Right lobe of liver (tissue), 4 donors: ENCODE results near the gene GLYATL1B.
"Not testable (repeated sequence)": the region's sequence is repeated elsewhere in the genome, so short reads cannot be mapped to it uniquely, and the experiment has no call there.

Experiments
- POLR2A ChIP-seq: fragments of 450-650 bp; IDR thresholded peaks from one replicate; pipeline ENCODE4 v1.6.1; 2017; ENCODE audit warnings: antibody characterized with exemption, mild to moderate bottlenecking
- TF ChIP-seq, protein P1 (sequence below), 4 donors: fragments of 200-600 bp in 3 of 4; fragments of 450-650 bp in 1 of 4; IDR thresholded peaks; one replicate each; pipeline versions ENCODE4 v1.5.1 to v1.8.0; 2016 to 2022; ENCODE audit warnings: antibody characterized with exemption in 4 of 4, mild to moderate bottlenecking in 2 of 4
- donor health status: DM: no; HTN: no; CAD: no.
- donor health status: DM: no; HTN: no; CAD: no.
- donor health status: DM: no; HTN: yes; CAD: no.

DNA sequence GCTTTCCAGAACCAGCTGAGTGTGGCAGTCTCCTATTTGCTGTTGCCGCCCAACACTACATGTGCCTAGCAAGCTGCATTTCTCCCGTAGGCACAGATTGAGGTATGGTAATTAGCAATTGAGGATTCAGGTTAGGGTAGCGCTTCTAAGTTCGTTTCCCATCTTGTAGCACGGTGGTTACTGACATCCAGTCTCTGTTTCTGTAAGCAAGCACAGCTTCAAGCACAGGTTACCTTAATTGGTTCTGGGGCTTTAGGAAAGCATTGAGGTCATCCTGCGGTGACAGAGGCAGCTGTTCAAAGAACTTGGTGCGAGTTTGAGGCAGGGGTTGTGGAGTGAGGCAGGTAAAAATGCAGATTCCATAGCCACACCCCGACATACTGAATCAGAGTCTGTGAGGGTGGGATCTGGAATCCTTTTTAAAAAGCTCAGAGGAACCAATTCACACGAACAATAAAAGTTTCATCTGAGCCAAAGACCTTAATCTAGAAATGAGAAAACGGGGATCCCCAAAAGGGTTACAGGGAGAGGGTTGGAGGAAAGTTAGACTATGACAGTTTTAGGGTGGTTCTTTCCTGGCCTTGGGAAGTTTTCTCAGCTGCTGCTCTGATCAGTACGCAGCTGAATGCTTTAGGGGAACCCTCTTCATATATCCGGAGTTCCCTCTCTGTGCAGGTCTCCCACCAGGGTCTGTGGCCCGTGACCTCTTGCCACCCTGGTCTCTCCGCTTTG, 21.9 kb upstream of the GLYATL1B start:
- TF ChIP-seq, protein P1, sequence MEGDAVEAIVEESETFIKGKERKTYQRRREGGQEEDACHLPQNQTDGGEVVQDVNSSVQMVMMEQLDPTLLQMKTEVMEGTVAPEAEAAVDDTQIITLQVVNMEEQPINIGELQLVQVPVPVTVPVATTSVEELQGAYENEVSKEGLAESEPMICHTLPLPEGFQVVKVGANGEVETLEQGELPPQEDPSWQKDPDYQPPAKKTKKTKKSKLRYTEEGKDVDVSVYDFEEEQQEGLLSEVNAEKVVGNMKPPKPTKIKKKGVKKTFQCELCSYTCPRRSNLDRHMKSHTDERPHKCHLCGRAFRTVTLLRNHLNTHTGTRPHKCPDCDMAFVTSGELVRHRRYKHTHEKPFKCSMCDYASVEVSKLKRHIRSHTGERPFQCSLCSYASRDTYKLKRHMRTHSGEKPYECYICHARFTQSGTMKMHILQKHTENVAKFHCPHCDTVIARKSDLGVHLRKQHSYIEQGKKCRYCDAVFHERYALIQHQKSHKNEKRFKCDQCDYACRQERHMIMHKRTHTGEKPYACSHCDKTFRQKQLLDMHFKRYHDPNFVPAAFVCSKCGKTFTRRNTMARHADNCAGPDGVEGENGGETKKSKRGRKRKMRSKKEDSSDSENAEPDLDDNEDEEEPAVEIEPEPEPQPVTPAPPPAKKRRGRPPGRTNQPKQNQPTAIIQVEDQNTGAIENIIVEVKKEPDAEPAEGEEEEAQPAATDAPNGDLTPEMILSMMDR (IDR thresholded peaks at IDR 0.05): not testable (repeated sequence)
- TF ChIP-seq POLR2A: not testable (repeated sequence)
